WERI-Rb-1 (cell line): ENCODE measurements around the gene PRKAR2A.

Source experiments
- DNase-seq: peaks from one replicate; pipeline ENCODE4 v3.0.0-alpha.2; 2020
- H3K27ac ChIP-seq: fragments of 250-450 bp; sonication (Bioruptor Pico); 2 replicates; pipeline ENCODE4 v1.5.1; 2020; ENCODE audit warnings: mild to moderate bottlenecking, moderate library complexity
- H3K27me3 ChIP-seq: fragments of 250-450 bp; sonication (Bioruptor Pico); 2 replicates; pipeline ENCODE4 v1.5.1; 2021; ENCODE audit warnings: mild to moderate bottlenecking, low read depth, moderate library complexity; ENCODE audit not compliant: insufficient read depth, severe bottlenecking
- H3K36me3 ChIP-seq: fragments of 250-450 bp; sonication (Bioruptor Pico); 2 replicates; pipeline ENCODE4 v1.5.1; 2020; ENCODE audit warnings: mild to moderate bottlenecking, moderate library complexity
- H3K4me3 ChIP-seq: 2 replicates; pipeline ENCODE4 v1.5.1; 2011; ENCODE audit warnings: low read depth, mild to moderate bottlenecking, control low read depth, low read length
- H3K9me3 ChIP-seq: fragments of 250-450 bp; sonication (Bioruptor Pico); 2 replicates; pipeline ENCODE4 v1.5.1; 2021; ENCODE audit warnings: mild to moderate bottlenecking, moderate library complexity; ENCODE audit not compliant: severe bottlenecking
- TF ChIP-seq, protein P1 (sequence below): IDR thresholded peaks from 2 replicates; pipeline ENCODE4 v1.5.1; 2011; ENCODE audit warnings: low read depth, mild to moderate bottlenecking, control low read depth, inconsistent platforms, low read length

Gene PRKAR2A

GRCh38 chr3:48881652-48882114 is 34.0 kb upstream of the PRKAR2A start:
- Histone ChIP-seq H3K36me3 (peaks cover 8% of the 10 kb centered on the region), H3K4me3 (no peak overlapping the region), H3K27ac (no peak overlapping the region), H3K27me3 (no peaks in the 10 kb centered on the region), H3K9me3 (no peaks in the 10 kb centered on the region)
- no peak for DNase-seq
- TF ChIP-seq, protein P1, sequence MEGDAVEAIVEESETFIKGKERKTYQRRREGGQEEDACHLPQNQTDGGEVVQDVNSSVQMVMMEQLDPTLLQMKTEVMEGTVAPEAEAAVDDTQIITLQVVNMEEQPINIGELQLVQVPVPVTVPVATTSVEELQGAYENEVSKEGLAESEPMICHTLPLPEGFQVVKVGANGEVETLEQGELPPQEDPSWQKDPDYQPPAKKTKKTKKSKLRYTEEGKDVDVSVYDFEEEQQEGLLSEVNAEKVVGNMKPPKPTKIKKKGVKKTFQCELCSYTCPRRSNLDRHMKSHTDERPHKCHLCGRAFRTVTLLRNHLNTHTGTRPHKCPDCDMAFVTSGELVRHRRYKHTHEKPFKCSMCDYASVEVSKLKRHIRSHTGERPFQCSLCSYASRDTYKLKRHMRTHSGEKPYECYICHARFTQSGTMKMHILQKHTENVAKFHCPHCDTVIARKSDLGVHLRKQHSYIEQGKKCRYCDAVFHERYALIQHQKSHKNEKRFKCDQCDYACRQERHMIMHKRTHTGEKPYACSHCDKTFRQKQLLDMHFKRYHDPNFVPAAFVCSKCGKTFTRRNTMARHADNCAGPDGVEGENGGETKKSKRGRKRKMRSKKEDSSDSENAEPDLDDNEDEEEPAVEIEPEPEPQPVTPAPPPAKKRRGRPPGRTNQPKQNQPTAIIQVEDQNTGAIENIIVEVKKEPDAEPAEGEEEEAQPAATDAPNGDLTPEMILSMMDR = no peak

DNA sequence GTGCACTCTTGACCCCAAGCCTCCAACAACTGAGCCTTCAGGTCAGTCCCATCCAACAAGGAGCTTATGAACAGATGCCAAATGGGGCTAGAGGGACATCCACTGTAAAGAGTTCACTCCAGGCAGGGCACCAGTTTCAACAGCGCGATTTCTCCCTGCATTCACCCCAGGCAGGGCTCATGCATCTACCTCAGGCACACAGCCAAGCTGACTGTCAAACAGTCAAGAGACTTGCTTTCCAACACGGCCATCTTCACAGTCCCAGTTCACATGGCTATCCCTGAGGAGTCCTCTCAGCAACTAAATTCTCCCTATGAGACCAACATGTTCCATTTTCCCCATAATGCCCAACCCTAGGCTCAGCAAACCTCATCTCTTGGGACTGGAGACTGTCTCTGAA is 33.3 kb upstream of the PRKAR2A start:
- Histone ChIP-seq H3K36me3 (peaks cover 8% of the 10 kb centered on the region), H3K9me3 (no peaks in the 10 kb centered on the region), H3K27me3 (no peaks in the 10 kb centered on the region), H3K27ac (no peak overlapping the region), H3K4me3 (no peak overlapping the region)
- no peak for DNase-seq
- TF ChIP-seq, protein P1 = no peak

DNA sequence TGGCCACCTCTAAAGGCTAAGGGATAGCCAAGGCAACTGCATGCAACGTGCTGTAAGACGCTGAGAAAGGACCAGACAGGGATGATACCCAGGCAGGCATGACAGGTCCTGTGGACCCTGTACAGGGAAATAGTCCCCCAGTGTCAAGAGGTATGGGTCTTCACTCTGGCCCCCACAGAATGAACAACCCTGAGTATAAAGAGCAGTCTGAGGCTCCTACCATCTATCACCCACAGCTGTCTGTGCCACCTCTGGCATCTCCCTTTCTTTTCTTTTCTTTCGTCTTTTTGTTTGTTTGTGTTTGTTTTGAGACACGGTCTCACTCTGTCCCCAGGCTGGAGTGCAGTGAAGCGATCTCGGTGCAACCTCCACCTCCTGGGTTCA is 32.3 kb upstream of the PRKAR2A start:
- DNase-seq = no peak
- no peaks in the 10 kb centered on the region for H3K27me3 ChIP-seq
- no peaks in the 10 kb centered on the region for H3K9me3 ChIP-seq
- H3K36me3 ChIP-seq = peaks cover 8% of the 10 kb centered on the region
- H3K4me3 ChIP-seq = no peak overlapping the region
- no peak overlapping the region for H3K27ac ChIP-seq
- TF ChIP-seq, protein P1 = no peak

- no peak overlapping the region for H3K27ac ChIP-seq
- H3K4me3 ChIP-seq = no peak overlapping the region
- no peaks in the 10 kb centered on the region for H3K27me3 ChIP-seq
- TF ChIP-seq, protein P1 = no peak
- no peaks in the 10 kb centered on the region for H3K9me3 ChIP-seq
- no peak for DNase-seq
- H3K36me3 ChIP-seq = peaks cover 8% of the 10 kb centered on the region
Measured at GRCh38 chr3:48879307-48879993, 31.8 kb upstream of the PRKAR2A start.

DNA sequence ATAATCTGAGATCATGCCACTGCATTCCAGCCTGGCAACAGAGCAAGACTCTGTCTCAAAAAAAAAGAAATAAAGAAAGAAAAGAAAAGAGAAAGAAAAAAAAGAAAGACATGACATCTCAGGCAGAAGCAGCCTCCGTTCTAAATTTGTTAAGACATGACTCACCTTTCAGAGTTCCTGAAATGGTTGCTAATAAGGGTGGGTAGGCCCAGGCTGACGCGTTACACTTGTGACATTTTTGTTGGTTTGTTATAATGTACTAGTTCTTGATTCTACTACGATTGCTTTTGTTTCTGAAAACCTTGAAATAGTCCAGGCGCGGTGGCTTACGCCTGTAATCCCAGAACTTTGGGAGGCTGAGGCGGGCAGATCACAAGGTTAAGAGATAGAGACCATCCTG is 30.0 kb upstream of the PRKAR2A start:
- Histone ChIP-seq H3K27me3 (no peaks in the 10 kb centered on the region), H3K4me3 (no peak overlapping the region), H3K36me3 (peaks cover 3% of the 10 kb centered on the region), H3K9me3 (no peaks in the 10 kb centered on the region), H3K27ac (no peak overlapping the region)
- TF ChIP-seq, protein P1 = no peak
- DNase-seq = no peak

DNA sequence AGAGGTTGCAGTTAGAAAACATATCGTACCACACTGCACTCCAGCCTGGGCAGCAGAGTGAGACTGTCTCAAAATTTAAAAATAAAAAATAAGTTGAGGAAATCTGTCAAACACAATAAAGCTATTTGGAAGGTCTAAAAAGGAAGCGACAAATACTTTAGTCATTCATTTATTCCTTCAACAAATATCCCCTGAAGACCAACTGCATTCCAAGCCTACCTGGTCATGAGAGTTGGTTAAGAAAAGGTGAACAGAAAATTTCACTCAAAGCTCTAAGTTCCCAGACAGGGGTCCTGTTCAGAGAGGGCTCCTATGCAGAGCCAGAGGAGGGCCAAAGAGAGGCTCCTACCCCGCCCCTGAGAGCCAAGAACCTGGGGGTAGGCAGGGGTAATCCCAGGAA is 15.4 kb upstream of the PRKAR2A start:
- Histone ChIP-seq H3K27ac (no peak overlapping the region), H3K36me3 (peaks cover 14% of the 10 kb centered on the region), H3K27me3 (no peaks in the 10 kb centered on the region), H3K4me3 (no peak overlapping the region), H3K9me3 (no peaks in the 10 kb centered on the region)
- DNase-seq = no peak
- TF ChIP-seq, protein P1 = no peak
